Measurements from ENCODE around the gene DHRS9. TPM values are rescaled to one million over a fixed set of nuclear protein-coding genes. Genes with fewer than 3 reads are reported as not detected.

DHRS9 gene
- total RNA-seq, 4 donors from 2014 or later = 0.15 to 0.58 (median 0.31) TPM; not detected in 1

DNA sequence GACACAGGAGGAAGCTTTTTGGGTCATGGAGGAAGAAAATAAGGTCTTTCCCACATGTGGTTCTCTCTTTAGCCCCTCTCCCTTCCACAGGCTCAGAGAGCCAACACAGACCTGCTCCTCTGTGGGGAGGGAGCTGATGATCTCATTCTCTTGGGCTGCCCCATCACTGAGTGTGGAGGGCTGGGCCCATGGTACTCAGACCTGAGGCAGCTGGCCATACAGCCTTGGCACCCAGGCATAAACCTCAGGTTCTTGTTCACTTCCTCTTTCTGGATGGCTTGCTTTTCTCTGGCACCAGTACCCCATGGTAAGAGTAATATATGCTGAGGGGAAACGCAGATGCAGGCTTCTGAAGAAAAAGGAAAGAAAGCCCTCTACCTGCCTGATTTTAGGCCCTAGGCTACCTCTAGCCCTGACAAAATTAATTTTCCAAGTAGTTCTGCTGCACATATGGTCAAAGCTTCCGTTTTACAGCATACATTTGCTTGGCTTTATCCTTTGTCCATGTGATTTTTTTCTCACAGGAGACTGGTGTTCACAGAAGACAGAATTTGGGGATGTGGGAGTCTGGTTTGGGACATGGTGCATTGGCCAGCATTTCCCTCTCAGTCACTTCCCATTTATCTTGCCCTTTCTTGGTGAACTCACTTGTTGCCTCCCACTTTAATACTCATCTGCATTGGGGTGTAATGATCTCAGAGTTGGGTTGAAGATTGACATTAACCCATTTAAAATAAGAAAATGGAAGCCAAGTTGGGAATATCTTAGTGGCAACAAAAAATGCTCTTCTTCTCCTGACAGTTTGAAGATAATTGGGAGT is 11.1 kb downstream of the DHRS9 start:
- ATAC-seq = no peak
- H3K4me1 ChIP-seq = no peaks in the 10 kb centered on the region
- 62% methylated on average over 2 of the region's 2 CpGs; no CpG with 5 or more reads in 1 of the 2 donors for WGBS, 2 donors (ENCODE audit: low coverage in 1 of 2)

DNA sequence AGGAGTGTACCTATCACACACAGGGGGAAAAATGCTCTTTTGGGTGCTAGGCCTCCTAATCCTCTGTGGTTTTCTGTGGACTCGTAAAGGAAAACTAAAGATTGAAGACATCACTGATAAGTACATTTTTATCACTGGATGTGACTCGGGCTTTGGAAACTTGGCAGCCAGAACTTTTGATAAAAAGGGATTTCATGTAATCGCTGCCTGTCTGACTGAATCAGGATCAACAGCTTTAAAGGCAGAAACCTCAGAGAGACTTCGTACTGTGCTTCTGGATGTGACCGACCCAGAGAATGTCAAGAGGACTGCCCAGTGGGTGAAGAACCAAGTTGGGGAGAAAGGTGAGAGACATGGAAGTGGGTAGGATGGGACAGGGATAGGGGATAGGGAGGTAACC is 12.2 kb downstream of the DHRS9 start:
- no peaks in the 10 kb centered on the region for H3K4me1 ChIP-seq
- TF ChIP-seq POLR2AphosphoS5 (IDR thresholded peaks at IDR 0.05) (no peak), POLR2A (IDR thresholded peaks at IDR 0.05) (no peak), EP300 (IDR thresholded peaks at IDR 0.05) (no peak)
- TF ChIP-seq, protein P1, sequence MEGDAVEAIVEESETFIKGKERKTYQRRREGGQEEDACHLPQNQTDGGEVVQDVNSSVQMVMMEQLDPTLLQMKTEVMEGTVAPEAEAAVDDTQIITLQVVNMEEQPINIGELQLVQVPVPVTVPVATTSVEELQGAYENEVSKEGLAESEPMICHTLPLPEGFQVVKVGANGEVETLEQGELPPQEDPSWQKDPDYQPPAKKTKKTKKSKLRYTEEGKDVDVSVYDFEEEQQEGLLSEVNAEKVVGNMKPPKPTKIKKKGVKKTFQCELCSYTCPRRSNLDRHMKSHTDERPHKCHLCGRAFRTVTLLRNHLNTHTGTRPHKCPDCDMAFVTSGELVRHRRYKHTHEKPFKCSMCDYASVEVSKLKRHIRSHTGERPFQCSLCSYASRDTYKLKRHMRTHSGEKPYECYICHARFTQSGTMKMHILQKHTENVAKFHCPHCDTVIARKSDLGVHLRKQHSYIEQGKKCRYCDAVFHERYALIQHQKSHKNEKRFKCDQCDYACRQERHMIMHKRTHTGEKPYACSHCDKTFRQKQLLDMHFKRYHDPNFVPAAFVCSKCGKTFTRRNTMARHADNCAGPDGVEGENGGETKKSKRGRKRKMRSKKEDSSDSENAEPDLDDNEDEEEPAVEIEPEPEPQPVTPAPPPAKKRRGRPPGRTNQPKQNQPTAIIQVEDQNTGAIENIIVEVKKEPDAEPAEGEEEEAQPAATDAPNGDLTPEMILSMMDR (IDR thresholded peaks at IDR 0.05) = no peak
- H3K27me3 ChIP-seq = peaks cover 4% of the 10 kb centered on the region
- peaks cover 0 to 5% (median 0%) of the 10 kb centered on the region in 3 donors for H3K9me3 ChIP-seq
- H3K36me3 ChIP-seq = no peaks in the 10 kb centered on the region
- ATAC-seq = no peak
- 51 to 100% methylated on average over 2 to 5 of the region's 5 CpGs for WGBS, 2 donors (ENCODE audit: low coverage in 1 of 2)
- H3K4me3 ChIP-seq = no peak overlapping the region
- H3K27ac ChIP-seq = no peak overlapping the region

More for the DNA sequence above, 11.1 kb downstream of the DHRS9 start:
- TF ChIP-seq POLR2AphosphoS5 (IDR thresholded peaks at IDR 0.05) (no peak), EP300 (IDR thresholded peaks at IDR 0.05) (no peak), POLR2A (IDR thresholded peaks at IDR 0.05) (no peak)
- TF ChIP-seq, protein P1 (IDR thresholded peaks at IDR 0.05) = no peak
- Histone ChIP-seq H3K27me3 (peaks cover 4% of the 10 kb centered on the region), H3K36me3 (no peaks in the 10 kb centered on the region), H3K27ac (no peak overlapping the region), H3K9me3 (peaks cover 0 to under 1% (median 0%) of the 10 kb centered on the region in 3 donors), H3K4me3 (no peak overlapping the region)

DNA sequence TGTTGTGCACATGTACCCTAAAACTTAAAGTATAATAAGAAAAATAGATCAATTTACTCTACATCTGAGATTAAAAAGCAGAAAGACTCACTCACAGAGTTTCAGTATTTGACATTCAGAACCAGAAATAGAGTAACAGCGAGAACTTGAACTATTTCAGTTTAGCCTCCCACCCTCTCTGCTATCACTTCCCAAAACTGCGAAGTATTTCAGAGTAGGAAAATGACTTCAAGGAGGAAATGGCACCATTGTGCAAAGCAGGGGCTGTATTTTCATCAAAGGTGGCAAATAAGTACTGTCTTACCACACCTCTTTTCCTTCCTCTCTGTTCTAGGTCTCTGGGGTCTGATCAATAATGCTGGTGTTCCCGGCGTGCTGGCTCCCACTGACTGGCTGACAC is 13.6 kb downstream of the DHRS9 start:
- no peaks in the 10 kb centered on the region for H3K36me3 ChIP-seq
- no peak for TF ChIP-seq POLR2AphosphoS5 (IDR thresholded peaks at IDR 0.05)
- no peak for TF ChIP-seq POLR2A (IDR thresholded peaks at IDR 0.05)
- TF ChIP-seq, protein P1 (IDR thresholded peaks at IDR 0.05) = no peak
- peaks cover 4% of the 10 kb centered on the region for H3K27me3 ChIP-seq
- peaks cover 0 to 5% (median 0%) of the 10 kb centered on the region in 3 donors for H3K9me3 ChIP-seq
- ATAC-seq = no peak
- WGBS, 2 donors (ENCODE audit: low coverage in 1 of 2) = 56 to 70% methylated on average over 2 to 4 of the region's 4 CpGs
- H3K4me3 ChIP-seq = no peak overlapping the region
- H3K27ac ChIP-seq = no peak overlapping the region
- no peaks in the 10 kb centered on the region for H3K4me1 ChIP-seq

DNA sequence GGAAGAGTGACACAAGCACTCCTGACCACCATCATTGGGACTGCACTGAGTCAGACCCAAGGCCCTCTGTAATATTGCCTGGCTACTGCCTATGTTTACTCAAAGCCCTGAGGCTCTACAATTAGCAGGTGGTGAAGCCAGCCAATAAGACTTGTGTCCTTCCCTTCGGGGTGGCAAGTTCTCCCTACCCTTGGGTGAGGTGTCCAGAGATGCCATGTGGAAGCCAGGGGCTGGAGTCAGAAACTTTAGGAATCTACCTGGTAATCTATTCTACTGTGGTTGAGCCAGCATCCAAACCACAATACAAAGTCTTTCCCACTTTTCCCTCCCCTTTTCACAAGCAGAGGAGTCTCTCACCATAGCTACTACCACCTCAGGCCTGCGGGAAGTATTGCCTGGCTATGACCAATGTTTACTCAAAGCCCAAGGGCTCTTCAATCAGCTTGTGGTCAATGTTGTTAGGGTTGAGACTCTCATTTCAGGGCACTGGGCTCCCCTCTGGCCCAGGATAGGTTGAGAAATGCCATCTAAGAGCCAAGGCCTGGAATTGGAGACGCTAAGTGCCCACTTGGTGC is 17.6 kb downstream of the DHRS9 start:
- ATAC-seq = no peak
- Histone ChIP-seq H3K27me3 (no peaks in the 10 kb centered on the region), H3K4me1 (no peaks in the 10 kb centered on the region), H3K27ac (no peak overlapping the region), H3K4me3 (no peak overlapping the region), H3K36me3 (no peaks in the 10 kb centered on the region), H3K9me3 (peaks cover 0 to 5% (median 0%) of the 10 kb centered on the region in 3 donors)
- TF ChIP-seq POLR2A (IDR thresholded peaks at IDR 0.05) (no peak), EP300 (IDR thresholded peaks at IDR 0.05) (no peak), POLR2AphosphoS5 (IDR thresholded peaks at IDR 0.05) (no peak)
- TF ChIP-seq, protein P1 (IDR thresholded peaks at IDR 0.05) = no peak
- WGBS, 2 donors (ENCODE audit: low coverage in 1 of 2) = 80 to 93% methylated on average over 1 to 2 of the region's 3 CpGs
